GM12878 (cell line): ENCODE results near the gene GOLIM4. TPM values are rescaled to one million over a fixed set of nuclear protein-coding genes. Genes with fewer than 3 reads are reported as not detected.
A peak's percentile ranks its signal among the peaks of the same experiment; 100 is the strongest.

Experiments
- CEBPB ChIP-seq, 2 experiments: fragments of 150-350 bp in 1 of 2; IDR thresholded peaks; 2 replicates each; pipeline ENCODE4 v1.6.1; 2012 to 2014; ENCODE audit warnings: low read depth in 2 of 2, low read length in 2 of 2, borderline replicate concordance in 1 of 2, inconsistent platforms in 1 of 2
- CUX1 ChIP-seq: IDR thresholded peaks from 2 replicates; pipeline ENCODE4 v1.6.1; 2012; ENCODE audit warnings: improper control_type of control experiment, low read depth, low read length; ENCODE audit not compliant: insufficient replicate concordance
- E4F1 ChIP-seq: fragments of 450-650 bp; IDR thresholded peaks from 2 replicates; pipeline ENCODE4 v1.6.1; 2018; ENCODE audit warnings: borderline replicate concordance, mild to moderate bottlenecking; ENCODE audit not compliant: partially characterized antibody
- FOS ChIP-seq: IDR thresholded peaks from 3 replicates; pipeline ENCODE4 v1.6.1; 2011; ENCODE audit warnings: borderline replicate concordance; ENCODE audit not compliant: insufficient read length; ENCODE audit errors: extremely low read depth
- HDAC6 ChIP-seq: fragments of 200-600 bp; sonication (generic); IDR thresholded peaks from one replicate; pipeline ENCODE4 v1.8.0; 2017; ENCODE audit warnings: antibody characterized with exemption; ENCODE audit not compliant: unreplicated experiment
- LARP7 ChIP-seq: fragments of 450-650 bp; IDR thresholded peaks from 2 replicates; pipeline ENCODE4 v1.6.1; 2017; ENCODE audit warnings: mild to moderate bottlenecking
- NFYB ChIP-seq: IDR thresholded peaks from 2 replicates; pipeline ENCODE4 v1.6.1; 2011; ENCODE audit warnings: low read depth, mild to moderate bottlenecking, low read length, improper control_type of control experiment, moderate library complexity; ENCODE audit not compliant: insufficient read depth
- RB1 ChIP-seq: fragments of 450-650 bp; formaldehyde crosslinking; IDR thresholded peaks from 2 replicates; pipeline ENCODE4 v1.6.1; 2017; ENCODE audit warnings: mild to moderate bottlenecking, borderline replicate concordance
- RCOR1 ChIP-seq: conservative IDR thresholded peaks from 2 replicates; pipeline ENCODE4 v1.6.1; 2012; ENCODE audit warnings: low read depth, low read length, improper control_type of control experiment
- RELB ChIP-seq: fragments of 450-650 bp; IDR thresholded peaks from 2 replicates; pipeline ENCODE4 v1.6.1; 2017; ENCODE audit warnings: low read depth, mild to moderate bottlenecking, moderate library complexity
- STAT3 ChIP-seq: IDR thresholded peaks from 2 replicates; pipeline ENCODE4 v1.6.1; 2011; ENCODE audit warnings: low read depth, low read length, improper control_type of control experiment
- TCF3 ChIP-seq: IDR thresholded peaks from 2 replicates; pipeline ENCODE4 v1.6.1; 2012; ENCODE audit warnings: low read depth, mild to moderate bottlenecking, low read length, borderline replicate concordance; ENCODE audit not compliant: insufficient read depth
- TCF7 ChIP-seq: IDR thresholded peaks from 2 replicates; pipeline ENCODE4 v1.6.1; 2014; ENCODE audit warnings: antibody characterized with exemption, borderline replicate concordance
- USF1 ChIP-seq: IDR thresholded peaks from 2 replicates; pipeline ENCODE4 v1.6.1; 2011; ENCODE audit warnings: borderline replicate concordance, low read depth, mild to moderate bottlenecking, moderate library complexity, mixed read lengths, low read length; ENCODE audit not compliant: insufficient read depth; ENCODE audit errors: extremely low read length
- ZBTB33 ChIP-seq: fragments of 450-650 bp; IDR thresholded peaks from 2 replicates; pipeline ENCODE4 v1.6.1; 2017; ENCODE audit warnings: mild to moderate bottlenecking
- ZNF207 ChIP-seq: fragments of 450-650 bp; IDR thresholded peaks from 2 replicates; pipeline ENCODE4 v1.6.1; 2014; ENCODE audit warnings: antibody characterized with exemption, mild to moderate bottlenecking, borderline replicate concordance
- polyA plus RNA-seq, 11 experiments: library from polyadenylated mRNA; depleted of rRNA in 4 of 11; unstranded in 6 of 11; stranded (reverse) in 5 of 11; fragments of >200 nt; fragmentation: Nextera tagmentation in 4 of 11; fragmentation: Illumina TruSeq in 1 of 11; extraction: Ambion mirVana in 4 of 11; extraction: Trizol in 1 of 11; gene quantifications; 1 replicate in 1 of 11; 2 replicates in 10 of 11; pipeline versions ENCODE4 v1.2.1 to v1.2.3, GENCODE V29; 2011 to 2016; ENCODE audit warnings: inconsistent platforms in 2 of 11, missing spikeins in 2 of 11, low read depth in 1 of 11
- total RNA-seq, 4 experiments: library from RNA; depleted of rRNA in 3 of 4; stranded (reverse); fragments of >200 nt in 3 of 4; fragmentation: Illumina TruSeq in 1 of 4; extraction: Trizol in 1 of 4; gene quantifications; 2 replicates each; pipeline versions ENCODE4 v1.2.1 to v1.2.3, GENCODE V29; 2013 to 2021

The GOLIM4 gene
- total and polyA plus RNA-seq, 10 of the 15 experiments (the other 5 are each of a cell fraction or from before 2014, with no cell fraction given), result 11.1 to 32.4 (median 19.3) TPM

- TF ChIP-seq LARP7 (0 out of 2 replicates have a peak, but pooled peaks have one; percentile 56), ZBTB33 (no peak), RCOR1 (no peak), TCF3 (peak; percentile 30; the same call in 1 of the 2 replicates), STAT3 (no peak), E4F1 (no peak), FOS (no peak), ZNF207 (no peak), USF1 (no peak), RB1 (no peak), TCF7 (no peak), HDAC6 (no peak), RELB (no peak), CEBPB (IDR thresholded peaks at IDR 0.05; ENCODE audit: borderline replicate concordance in 1 of 2, low read depth in 2 of 2, low read length in 2 of 2) (no peak), NFYB (no peak), CUX1 (no peak)
Measured at GRCh38 chr3:168094877-168095610, 680 bp downstream of the GOLIM4 start (continued).
